Nephron (organoid): Measurements from ENCODE around the gene MKI67.

Source experiments
- H3K27ac Mint-ChIP-seq, 3 experiments: 2 replicates each; pipeline ENCODE4 v1.8.0; 2020; ENCODE audit warnings: mixed read lengths in 3 of 3, mild to moderate bottlenecking in 2 of 3, moderate library complexity in 1 of 3
- H3K27me3 Mint-ChIP-seq: 2 replicates; pipeline ENCODE4 v1.8.0; 2021; ENCODE audit warnings: low read depth, mild to moderate bottlenecking, moderate library complexity, mixed read lengths
- H3K36me3 Mint-ChIP-seq: 2 replicates; pipeline ENCODE4 v1.8.0; 2020; ENCODE audit warnings: low read depth, mixed read lengths
- H3K4me1 Mint-ChIP-seq: 2 replicates; pipeline ENCODE4 v1.8.0; 2020; ENCODE audit warnings: mixed read lengths
- H3K4me3 Mint-ChIP-seq, 3 experiments: 2 replicates each; pipeline ENCODE4 v1.8.0; 2020; ENCODE audit warnings: mild to moderate bottlenecking in 3 of 3, mixed read lengths in 3 of 3, moderate library complexity in 2 of 3
- H3K9me3 Mint-ChIP-seq: 2 replicates; pipeline ENCODE4 v1.8.0; 2020; ENCODE audit warnings: mixed read lengths
- CTCF ChIP-seq, 3 experiments: fragments of 200-600 bp; sonication (generic); IDR thresholded peaks; one replicate each; pipeline ENCODE4 v1.5.0; 2021; ENCODE audit warnings: antibody characterized with exemption in 3 of 3; ENCODE audit not compliant: unreplicated experiment in 3 of 3

Gene MKI67

GRCh38 chr10:128110339-128110738, 15.9 kb downstream of the MKI67 start:
- Mint-ChIP-seq H3K36me3 (peaks cover 51% of the 10 kb centered on the region), H3K9me3 (no peaks in the 10 kb centered on the region), H3K27ac (no peak overlapping the region), H3K4me3 (no peak overlapping the region), H3K4me1 (no peaks in the 10 kb centered on the region), H3K27me3 (no peaks in the 10 kb centered on the region)
- no peak for TF ChIP-seq CTCF (IDR thresholded peaks at IDR 0.05; ENCODE audit: unreplicated experiment in 3 of 3)

DNA sequence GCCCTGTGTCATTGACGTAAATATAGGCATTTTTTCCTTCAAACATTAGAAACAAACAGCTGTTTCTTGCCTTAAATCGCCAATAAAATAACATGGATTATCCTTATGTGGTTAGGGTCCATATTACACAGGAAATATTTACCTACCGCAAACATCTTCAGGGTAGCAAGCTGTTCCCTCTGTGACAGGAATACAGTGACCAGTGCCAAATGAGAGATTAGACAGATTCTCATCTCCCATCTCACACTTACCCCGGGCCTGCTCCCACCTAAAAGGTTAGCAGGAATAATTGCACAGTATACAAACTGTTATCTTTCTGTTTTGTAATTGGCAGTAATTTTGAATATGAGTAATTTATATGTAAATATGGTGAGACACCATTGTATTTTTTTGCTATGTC, 16.5 kb downstream of the MKI67 start:
- no peaks in the 10 kb centered on the region for H3K4me1 Mint-ChIP-seq
- no peak overlapping the region for H3K4me3 Mint-ChIP-seq
- no peaks in the 10 kb centered on the region for H3K9me3 Mint-ChIP-seq
- H3K27me3 Mint-ChIP-seq: no peaks in the 10 kb centered on the region
- H3K36me3 Mint-ChIP-seq: peaks cover 48% of the 10 kb centered on the region
- H3K27ac Mint-ChIP-seq: no peak overlapping the region
- TF ChIP-seq CTCF (IDR thresholded peaks at IDR 0.05; ENCODE audit: unreplicated experiment in 3 of 3): no peak

DNA sequence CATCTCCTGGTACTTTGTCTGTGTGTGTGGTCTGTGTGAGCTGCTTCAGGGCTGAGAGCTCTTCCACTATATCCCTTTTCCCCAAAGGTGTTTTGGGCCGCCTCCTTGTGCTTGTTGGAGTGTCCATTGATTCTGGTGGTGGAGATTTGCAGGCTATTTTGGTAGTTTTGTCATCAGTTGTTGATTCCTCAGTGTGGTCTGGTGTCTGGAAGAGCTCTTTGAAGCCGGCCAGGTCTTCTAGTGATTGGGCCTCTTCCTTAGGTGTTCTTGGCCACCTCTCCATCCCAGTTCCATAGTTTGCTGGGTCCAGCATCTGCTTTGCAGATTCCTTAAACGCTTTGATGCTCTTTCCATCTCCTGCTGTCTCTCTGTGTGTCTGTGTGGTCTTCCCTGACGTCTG, 20.8 kb downstream of the MKI67 start:
- no peaks in the 10 kb centered on the region for H3K4me1 Mint-ChIP-seq
- peaks cover 25% of the 10 kb centered on the region for H3K36me3 Mint-ChIP-seq
- no peak overlapping the region for H3K4me3 Mint-ChIP-seq
- no peaks in the 10 kb centered on the region for H3K27me3 Mint-ChIP-seq
- no peaks in the 10 kb centered on the region for H3K9me3 Mint-ChIP-seq
- no peak overlapping the region for H3K27ac Mint-ChIP-seq
- TF ChIP-seq CTCF (IDR thresholded peaks at IDR 0.05; ENCODE audit: unreplicated experiment in 3 of 3): no peak

DNA sequence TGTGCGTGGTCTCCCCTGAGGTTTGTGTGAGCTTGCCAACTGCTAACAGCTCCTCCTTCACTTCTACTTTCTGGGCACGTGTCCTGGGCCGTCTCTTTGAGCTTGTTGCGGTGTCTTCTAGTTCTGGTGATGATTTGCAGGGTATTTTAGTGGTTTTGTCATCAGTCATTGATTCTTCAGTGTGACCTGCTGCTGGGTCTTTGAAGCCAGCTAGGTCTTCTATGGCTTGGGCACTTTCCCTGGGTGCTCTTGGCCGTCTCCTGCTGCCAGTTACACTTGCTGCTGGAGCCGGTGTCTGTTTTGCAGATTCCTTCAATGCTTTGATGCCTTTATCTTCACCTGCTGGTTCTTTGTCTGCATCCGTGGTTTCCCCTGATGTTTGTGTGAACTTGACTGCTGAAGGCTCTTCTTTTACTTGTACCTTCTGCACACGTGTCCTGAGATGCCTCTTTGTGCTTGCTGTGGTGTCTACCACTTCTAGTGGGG, 23.0 kb downstream of the MKI67 start:
- Mint-ChIP-seq H3K36me3 (peaks cover 27% of the 10 kb centered on the region), H3K9me3 (no peaks in the 10 kb centered on the region), H3K4me3 (no peak overlapping the region), H3K4me1 (no peaks in the 10 kb centered on the region), H3K27ac (no peak overlapping the region), H3K27me3 (no peaks in the 10 kb centered on the region)
- TF ChIP-seq CTCF (IDR thresholded peaks at IDR 0.05; ENCODE audit: unreplicated experiment in 3 of 3): no peak

DNA sequence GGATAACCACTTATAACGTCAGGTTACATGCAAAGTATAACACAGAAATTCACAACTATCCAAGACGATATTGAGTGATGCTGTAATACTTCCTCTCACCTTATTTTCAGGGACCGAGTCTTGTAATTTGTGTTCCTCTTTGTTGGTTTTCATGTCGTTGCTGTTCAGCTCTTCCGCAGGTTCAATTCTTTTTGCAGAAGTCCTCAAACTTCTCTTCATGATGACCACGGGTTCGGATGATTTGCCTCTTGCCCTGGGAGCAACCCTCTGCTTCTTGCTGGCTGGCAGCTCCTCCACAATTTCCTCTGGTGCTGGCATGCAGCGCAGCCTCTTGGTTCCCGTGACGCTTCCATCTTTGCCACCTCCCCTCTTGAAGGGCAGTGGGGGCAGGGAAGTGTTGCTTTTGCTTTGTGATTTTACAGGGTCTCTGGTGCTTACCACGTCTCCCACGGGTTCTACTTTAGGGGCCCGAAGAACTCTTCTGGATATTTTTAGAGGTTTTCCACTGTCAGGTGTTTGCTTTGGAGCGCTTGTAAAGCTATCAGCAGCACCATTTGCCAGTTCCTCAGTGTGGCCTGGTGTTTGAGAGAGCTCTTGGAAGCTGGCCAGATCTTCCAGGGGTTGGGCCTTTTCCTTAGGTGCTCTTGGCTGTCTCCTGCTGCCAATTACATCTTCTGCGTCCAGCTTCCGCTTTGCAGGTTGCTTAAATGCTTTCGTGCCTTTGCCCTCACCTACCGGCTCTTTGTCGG, 23.6 kb downstream of the MKI67 start:
- peaks cover 33% of the 10 kb centered on the region for H3K36me3 Mint-ChIP-seq
- no peak overlapping the region for H3K4me3 Mint-ChIP-seq
- H3K27me3 Mint-ChIP-seq: no peaks in the 10 kb centered on the region
- no peak overlapping the region for H3K27ac Mint-ChIP-seq
- no peak for TF ChIP-seq CTCF (IDR thresholded peaks at IDR 0.05; ENCODE audit: unreplicated experiment in 3 of 3)
- no peaks in the 10 kb centered on the region for H3K9me3 Mint-ChIP-seq
- no peaks in the 10 kb centered on the region for H3K4me1 Mint-ChIP-seq

- H3K36me3 Mint-ChIP-seq: peaks cover 36% of the 10 kb centered on the region
- H3K4me1 Mint-ChIP-seq: no peaks in the 10 kb centered on the region
- H3K4me3 Mint-ChIP-seq: no peak overlapping the region
- H3K27ac Mint-ChIP-seq: no peak overlapping the region
- H3K9me3 Mint-ChIP-seq: no peaks in the 10 kb centered on the region
- TF ChIP-seq CTCF (IDR thresholded peaks at IDR 0.05; ENCODE audit: unreplicated experiment in 3 of 3): no peak
- no peaks in the 10 kb centered on the region for H3K27me3 Mint-ChIP-seq
These were observed 24.3 kb downstream of the MKI67 start for GRCh38 chr10:128101901-128102300.
